DND-41 (cell line): ENCODE measurements around the gene PLPPR2.

ENCODE experiments used
- ATAC-seq: fragments of 200-7000 bp; cut with Tn5 transposase; 3 replicates; pipeline ENCODE4 v1.9.1; 2021; ENCODE audit warnings: low read depth; ENCODE audit not compliant: insufficient read depth
- DNase-seq: peaks from one replicate; pipeline ENCODE4 v3.0.0-alpha.2; 2020
- H2AFZ ChIP-seq: 2 replicates; pipeline ENCODE4 v1.6.0; 2012; ENCODE audit warnings: low read depth, low read length
- H3K27ac ChIP-seq: 2 replicates; pipeline ENCODE4 v1.5.1; 2012; ENCODE audit warnings: low read length, inconsistent platforms
- H3K27me3 ChIP-seq: fragments of 200-600 bp; sonication (generic); 2 replicates; pipeline ENCODE4 v1.6.0; 2012; ENCODE audit warnings: low read length, mild to moderate bottlenecking, inconsistent platforms; ENCODE audit not compliant: insufficient read depth, poor library complexity
- H3K36me3 ChIP-seq: 2 replicates; pipeline ENCODE4 v1.5.1; 2012; ENCODE audit warnings: low read length, inconsistent platforms; ENCODE audit not compliant: insufficient read depth
- H3K4me1 ChIP-seq: 2 replicates; pipeline ENCODE4 v1.5.1; 2012; ENCODE audit warnings: mild to moderate bottlenecking, low read length; ENCODE audit not compliant: insufficient read depth
- H3K4me2 ChIP-seq: 2 replicates; pipeline ENCODE4 v1.6.0; 2012; ENCODE audit warnings: mild to moderate bottlenecking, moderate library complexity, low read length, inconsistent platforms; ENCODE audit not compliant: insufficient read depth
- H3K4me3 ChIP-seq, 2 experiments: fragments of 200-600 bp in 1 of 2; shearing (Covaris generic) in 1 of 2; 2 replicates each; pipeline ENCODE4 v1.5.1; 2012 to 2016; ENCODE audit warnings: inconsistent platforms in 2 of 2, low read length in 2 of 2, mild to moderate bottlenecking in 2 of 2, low read depth in 1 of 2, moderate library complexity in 1 of 2
- H3K79me2 ChIP-seq: 2 replicates; pipeline ENCODE4 v1.6.0; 2012; ENCODE audit warnings: low read length, inconsistent platforms; ENCODE audit not compliant: insufficient read depth
- H3K9ac ChIP-seq: 2 replicates; pipeline ENCODE4 v1.6.0; 2012; ENCODE audit warnings: low read depth, mild to moderate bottlenecking, inconsistent platforms, low read length, moderate library complexity
- H3K9me3 ChIP-seq: 2 replicates; pipeline ENCODE4 v1.5.1; 2012; ENCODE audit warnings: low read length, moderate library complexity, mild to moderate bottlenecking, inconsistent platforms; ENCODE audit not compliant: insufficient read depth, severe bottlenecking
- H4K20me1 ChIP-seq: 2 replicates; pipeline ENCODE4 v1.6.0; 2012; ENCODE audit warnings: low read length; ENCODE audit not compliant: insufficient read depth
- CTCF ChIP-seq: IDR thresholded peaks from 2 replicates; pipeline ENCODE4 v1.5.1; 2012; ENCODE audit warnings: borderline replicate concordance, low read length, moderate library complexity, mild to moderate bottlenecking; ENCODE audit not compliant: poor library complexity, severe bottlenecking; ENCODE audit errors: extremely low read depth
- EZH2 ChIP-seq: IDR thresholded peaks from 3 replicates; pipeline ENCODE4 v1.6.1; 2012; ENCODE audit warnings: borderline replicate concordance, low read depth, mild to moderate bottlenecking, moderate library complexity, low read length, inconsistent platforms; ENCODE audit not compliant: severe bottlenecking

The PLPPR2 gene

GRCh38 chr19:11380653-11381537, 25.7 kb downstream of the PLPPR2 start:
- Histone ChIP-seq H2AFZ (peak overlapping the region; percentile 92), H3K27ac (peak overlapping the region; percentile 91), H3K4me1 (peaks cover 50% of the 10 kb centered on the region), H3K27me3 (no peaks in the 10 kb centered on the region), H3K79me2 (peaks cover 19% of the 10 kb centered on the region), H3K4me3 (peak overlapping the region; percentile 52 to 85), H3K36me3 (peaks cover 15% of the 10 kb centered on the region), H3K9me3 (no peaks in the 10 kb centered on the region), H3K4me2 (peak overlapping the region; percentile 78), H3K9ac (peak overlapping the region; percentile 74), H4K20me1 (no peaks in the 10 kb centered on the region)
- DNase-seq (peak; percentile 97), ATAC-seq (peak; percentile 95)
- TF ChIP-seq CTCF, result peak; percentile 82
- TF ChIP-seq EZH2, result no peak

- Histone ChIP-seq H4K20me1 (no peaks in the 10 kb centered on the region), H3K9ac (no peak overlapping the region), H3K4me1 (peaks cover 28% of the 10 kb centered on the region), H3K4me3 (no peak overlapping the region), H3K27ac (no peak overlapping the region), H3K9me3 (no peaks in the 10 kb centered on the region), H3K27me3 (no peaks in the 10 kb centered on the region), H3K36me3 (peaks cover 5% of the 10 kb centered on the region), H3K79me2 (peaks cover 12% of the 10 kb centered on the region), H2AFZ (no peak overlapping the region), H3K4me2 (no peak overlapping the region)
- ATAC-seq (no peak), DNase-seq (no peak)
- TF ChIP-seq CTCF (peak; percentile 30), EZH2 (no peak)
Measured at GRCh38 chr19:11382898-11383705, 27.9 kb downstream of the PLPPR2 start.

GRCh38 chr19:11383706-11384048, 28.4 kb downstream of the PLPPR2 start:
- TF ChIP-seq EZH2, result no peak
- TF ChIP-seq CTCF, result no peak
- no peak overlapping the region for H2AFZ ChIP-seq
- ATAC-seq (no peak), DNase-seq (no peak)
- no peaks in the 10 kb centered on the region for H3K36me3 ChIP-seq
- no peaks in the 10 kb centered on the region for H4K20me1 ChIP-seq
- no peaks in the 10 kb centered on the region for H3K9me3 ChIP-seq
- no peak overlapping the region for H3K27ac ChIP-seq
- H3K9ac ChIP-seq, result no peak overlapping the region
- H3K27me3 ChIP-seq, result no peaks in the 10 kb centered on the region
- H3K79me2 ChIP-seq, result peaks cover 10% of the 10 kb centered on the region
- H3K4me3 ChIP-seq, result no peak overlapping the region
- no peak overlapping the region for H3K4me2 ChIP-seq
- H3K4me1 ChIP-seq, result peaks cover 26% of the 10 kb centered on the region
